Measurements from ENCODE around the gene MAD1L1. TPM values are rescaled to one million over a fixed set of nuclear protein-coding genes. Genes with fewer than 3 reads are reported as not detected.

The MAD1L1 gene
- total and polyA plus RNA-seq, 2 donors (not counting 3 experiments of a cell fraction or from before 2014, with no cell fraction given) = 34.1 to 42.3 TPM

DNA sequence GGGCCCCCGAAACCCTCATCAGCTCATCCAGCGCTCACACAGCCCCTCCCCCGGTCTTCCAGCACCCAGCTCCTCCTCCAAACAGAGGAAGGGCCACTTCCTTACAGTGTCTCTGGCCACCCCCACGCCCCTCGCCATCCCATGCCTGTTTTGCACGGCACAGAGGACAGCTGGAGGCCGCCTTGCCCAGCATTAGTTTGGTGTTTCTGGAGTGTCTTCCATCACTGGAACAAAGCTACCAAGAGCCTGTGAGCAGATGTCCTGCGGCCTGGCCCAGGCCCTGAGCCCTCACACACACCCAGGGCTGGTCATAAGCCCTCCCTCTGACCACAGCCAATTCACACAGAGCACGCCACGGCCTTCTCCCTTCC lies 82.3 kb downstream of the MAD1L1 start:
- no TSS peak for BruUV-seq (replicated peaks)
- H4K20me1 ChIP-seq (replicated peaks; ENCODE audit: control insufficient read depth, extremely low read depth, insufficient read depth, low read length) = no peaks in the 10 kb centered on the region

More for the DNA sequence above, 82.3 kb downstream of the MAD1L1 start:
- ChIA-PET CTCF (no interaction called here), POLR2A (no interaction called here)
- H3K9ac ChIP-seq (replicated peaks; ENCODE audit: extremely low read depth, insufficient read depth, low read length) = no peak overlapping the region
- no peak overlapping the region for H3K4me2 ChIP-seq (ENCODE audit: insufficient read depth, low read length)
- no peak for TF ChIP-seq GATA2 (IDR thresholded peaks at IDR 0.05; ENCODE audit: insufficient read depth, insufficient read length, low read depth, low read length)
- TF ChIP-seq, protein P1, sequence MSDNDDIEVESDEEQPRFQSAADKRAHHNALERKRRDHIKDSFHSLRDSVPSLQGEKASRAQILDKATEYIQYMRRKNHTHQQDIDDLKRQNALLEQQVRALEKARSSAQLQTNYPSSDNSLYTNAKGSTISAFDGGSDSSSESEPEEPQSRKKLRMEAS (IDR thresholded peaks at IDR 0.05; ENCODE audit: insufficient read depth, insufficient read length) = no peak
- TF ChIP-seq POLR2AphosphoS5 (IDR thresholded peaks at IDR 0.05; ENCODE audit: insufficient read depth, low read depth, low read length) = no peak
- TF ChIP-seq FOS (IDR thresholded peaks at IDR 0.05; ENCODE audit: borderline replicate concordance, insufficient read depth, low read length) = no peak
- no peak for TF ChIP-seq JUN (IDR thresholded peaks at IDR 0.05; ENCODE audit: borderline replicate concordance, insufficient read depth, insufficient read length, low read depth)
- no peak for TF ChIP-seq EZH2 (IDR thresholded peaks at IDR 0.05; ENCODE audit: borderline replicate concordance, low read depth, low read length, severe bottlenecking)
- TF ChIP-seq, protein P2, sequence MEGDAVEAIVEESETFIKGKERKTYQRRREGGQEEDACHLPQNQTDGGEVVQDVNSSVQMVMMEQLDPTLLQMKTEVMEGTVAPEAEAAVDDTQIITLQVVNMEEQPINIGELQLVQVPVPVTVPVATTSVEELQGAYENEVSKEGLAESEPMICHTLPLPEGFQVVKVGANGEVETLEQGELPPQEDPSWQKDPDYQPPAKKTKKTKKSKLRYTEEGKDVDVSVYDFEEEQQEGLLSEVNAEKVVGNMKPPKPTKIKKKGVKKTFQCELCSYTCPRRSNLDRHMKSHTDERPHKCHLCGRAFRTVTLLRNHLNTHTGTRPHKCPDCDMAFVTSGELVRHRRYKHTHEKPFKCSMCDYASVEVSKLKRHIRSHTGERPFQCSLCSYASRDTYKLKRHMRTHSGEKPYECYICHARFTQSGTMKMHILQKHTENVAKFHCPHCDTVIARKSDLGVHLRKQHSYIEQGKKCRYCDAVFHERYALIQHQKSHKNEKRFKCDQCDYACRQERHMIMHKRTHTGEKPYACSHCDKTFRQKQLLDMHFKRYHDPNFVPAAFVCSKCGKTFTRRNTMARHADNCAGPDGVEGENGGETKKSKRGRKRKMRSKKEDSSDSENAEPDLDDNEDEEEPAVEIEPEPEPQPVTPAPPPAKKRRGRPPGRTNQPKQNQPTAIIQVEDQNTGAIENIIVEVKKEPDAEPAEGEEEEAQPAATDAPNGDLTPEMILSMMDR (IDR thresholded peaks at IDR 0.05; ENCODE audit: extremely low read depth in 1 of 2, insufficient read depth in 1 of 2, low read depth in 1 of 2, low read length in 2 of 2) = no peak
- TF ChIP-seq POLR2A (IDR thresholded peaks at IDR 0.05; ENCODE audit: low read depth, low read length) = no peak
- TF ChIP-seq MYC (IDR thresholded peaks at IDR 0.05; ENCODE audit: low read depth, low read length) = no peak
- DNase-seq (ENCODE audit: low read depth, low spot score) (no peak), FAIRE-seq (no peak)
- H3K27me3 ChIP-seq (ENCODE audit: control insufficient read depth in 2 of 2, insufficient read depth in 2 of 2, low read length in 2 of 2) = no peaks in the 10 kb centered on the region
- no peaks in the 10 kb centered on the region for H3K9me3 ChIP-seq (replicated peaks; ENCODE audit: control insufficient read depth, insufficient read depth, low read length)
- H3K4me3 ChIP-seq (replicated peaks in 1 of 3; ENCODE audit: insufficient read depth in 1 of 3, low read depth in 1 of 3, low read length in 3 of 3) = no peak overlapping the region
- H2AFZ ChIP-seq (ENCODE audit: low read depth, low read length) = no peak overlapping the region
- H3K27ac ChIP-seq (ENCODE audit: insufficient read depth, low read depth, low read length) = no peak overlapping the region
- no peaks in the 10 kb centered on the region for H3K9me1 ChIP-seq (replicated peaks; ENCODE audit: control insufficient read depth, extremely low read depth, insufficient read depth, low read length)
- dilution Hi-C loops (cut with MboI; ENCODE audit: extremely low pct_ligation_motif_present, low sequenced_read_pairs) = no loop called here
- peaks cover 0 to 3% of the 10 kb centered on the region in 2 experiments for H3K36me3 ChIP-seq (ENCODE audit: control insufficient read depth in 2 of 2, extremely low read depth in 1 of 2, insufficient read depth in 2 of 2, low read length in 2 of 2)
- H3K4me1 ChIP-seq (ENCODE audit: control insufficient read depth, extremely low read depth, insufficient read depth, low read length) = no peaks in the 10 kb centered on the region
- intact Hi-C loops (cut with micrococcal nuclease) = no loop called here
- no peaks in the 10 kb centered on the region for H3K79me2 ChIP-seq (ENCODE audit: control insufficient read depth, insufficient read depth, low read length)
